HG03103 (cell line): ENCODE measurements around the gene OGDH.

Source experiments
- ATAC-seq: cut with Tn5 transposase; IDR thresholded peaks from one replicate; pipeline ENCODE4 v1.9.1; 2021; ENCODE audit warnings: low read depth; ENCODE audit not compliant: unreplicated experiment

OGDH gene

DNA sequence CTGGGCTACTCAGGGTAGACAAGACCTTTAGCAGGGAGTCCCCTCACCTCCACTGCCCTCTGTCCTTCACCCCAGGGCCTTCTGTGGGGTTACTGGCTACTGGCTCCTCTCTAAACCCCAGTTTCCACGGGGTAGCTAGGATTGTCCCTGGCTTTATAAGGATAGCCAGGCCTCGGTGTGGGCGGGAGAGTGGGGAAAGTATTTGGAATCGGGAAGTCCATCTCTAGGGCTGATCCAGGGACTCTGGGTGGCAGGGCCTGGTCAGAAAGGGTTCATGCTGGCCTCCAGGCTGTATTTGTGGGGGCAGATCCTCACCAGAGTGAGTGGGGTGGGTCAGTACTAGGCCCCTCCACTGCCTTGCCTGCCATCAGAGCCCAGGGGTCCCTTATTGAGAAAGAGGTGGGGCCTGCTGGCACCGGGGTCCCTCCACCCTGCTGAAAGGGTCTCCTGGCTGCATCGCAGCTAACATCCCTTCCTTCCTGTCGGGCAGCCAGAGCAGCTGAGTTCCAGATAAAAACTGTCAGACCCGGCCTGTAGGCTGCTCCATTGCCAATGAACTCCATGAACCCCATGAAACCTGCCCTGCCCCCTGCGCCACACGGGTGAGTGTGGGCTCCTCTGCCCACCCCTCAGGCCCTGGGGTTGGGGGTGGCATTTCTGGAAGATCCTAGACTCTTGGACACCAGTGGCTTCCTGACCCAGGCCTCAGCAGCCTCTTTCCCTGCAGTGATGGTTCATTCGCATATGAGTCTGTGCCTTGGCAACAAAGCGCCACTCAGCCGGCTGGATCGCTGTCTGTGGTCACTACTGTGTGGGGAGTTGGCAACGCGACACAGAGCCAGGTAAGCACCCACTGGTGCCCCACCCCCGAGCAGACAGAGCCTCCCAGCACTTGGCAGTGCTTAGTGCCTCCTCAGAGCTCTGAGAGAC is 149.5 kb downstream of the OGDH start:
- no peak for ATAC-seq

DNA sequence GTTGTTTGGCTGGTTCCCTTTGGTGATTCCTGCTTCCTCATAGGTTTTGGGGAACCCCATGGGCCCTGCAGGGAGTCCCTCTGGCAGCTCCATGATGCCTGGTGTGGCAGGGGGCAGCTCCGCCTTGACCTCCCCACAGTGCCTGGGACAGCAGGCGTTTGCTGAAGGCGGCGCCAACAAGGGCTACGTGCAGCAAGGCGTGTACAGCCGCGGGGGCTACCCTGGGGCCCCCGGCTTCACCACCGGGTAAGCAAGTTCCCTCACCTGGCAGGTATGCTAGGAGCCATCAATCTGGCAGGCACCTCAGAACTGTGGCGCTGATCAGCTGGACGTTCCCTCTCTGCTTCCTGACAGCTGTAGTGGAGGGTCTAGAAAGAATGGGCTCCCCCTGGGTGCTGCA is 150.5 kb downstream of the OGDH start:
- ATAC-seq: no peak

DNA sequence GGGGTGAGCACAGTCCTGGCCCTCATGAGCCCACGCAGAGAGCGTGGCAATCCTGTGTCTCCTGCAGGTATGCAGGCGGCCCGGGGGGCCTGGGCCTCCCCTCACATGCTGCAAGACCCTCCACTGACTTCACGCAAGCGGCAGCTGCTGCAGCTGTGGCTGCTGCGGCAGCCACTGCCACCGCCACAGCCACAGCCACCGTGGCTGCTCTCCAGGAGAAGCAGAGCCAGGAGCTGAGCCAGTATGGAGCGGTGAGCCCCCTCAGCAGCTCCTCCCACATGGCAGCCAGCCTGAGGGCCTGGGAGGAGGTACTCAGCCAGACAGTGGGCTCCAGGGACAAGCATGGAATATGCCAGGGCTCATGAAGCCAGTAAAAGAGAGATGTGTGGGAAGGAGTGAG is 150.9 kb downstream of the OGDH start:
- no peak for ATAC-seq

GRCh38 chr7:44757739-44758138 is 151.3 kb downstream of the OGDH start:
- no peak for ATAC-seq
